PC-3 (cell line): ENCODE measurements around the gene FCF1. TPM values are rescaled to one million over a fixed set of nuclear protein-coding genes. Genes with fewer than 3 reads are reported as not detected.

Source experiments
- ATAC-seq: fragments of 200-7000 bp; cut with Tn5 transposase; 2 replicates; pipeline ENCODE4 v1.9.1; 2020; ENCODE audit warnings: mild to moderate bottlenecking, moderate library complexity
- BruUV-seq: library from RNA; stranded (reverse); fragments of 400-500 nt; replicated peaks from 2 replicates; lab custom pipeline; 2021; lab: Mats Ljungman, UMichigan
- CTCF ChIA-PET: fragments of 300-600 bp; sonication (Branson Sonifier 250); formaldehyde crosslinking; loops from one replicate; lab custom pipeline; 2022; ENCODE audit warnings: antibody characterized with exemption; lab: Charles Lee
- POLR2A ChIA-PET: fragments of 300-600 bp; sonication (Branson Sonifier 250); formaldehyde crosslinking; loops from one replicate; lab custom pipeline; 2022; ENCODE audit warnings: antibody characterized with exemption; ENCODE audit not compliant: unreplicated experiment; lab: Charles Lee
- DNase-seq: peaks from one replicate; pipeline ENCODE4 v3.0.0-alpha.2; 2015
- H2AFZ ChIP-seq: fragments of 300-600 bp; sonication (generic); 2 replicates; pipeline ENCODE4 v1.6.0; 2016; ENCODE audit warnings: antibody characterized with exemption, low read length
- H3F3A ChIP-seq: fragments of 300-600 bp; sonication (generic); one replicate; pipeline ENCODE4 v1.6.0; 2017; ENCODE audit warnings: antibody characterized with exemption, low read length, control low read depth, mild to moderate bottlenecking; ENCODE audit not compliant: unreplicated experiment
- H3K27ac ChIP-seq: fragments of 300-600 bp; sonication (generic); 2 replicates; pipeline ENCODE4 v1.5.1; 2016; ENCODE audit warnings: mild to moderate bottlenecking, low read length
- H3K27me3 ChIP-seq: fragments of 300-600 bp; sonication (generic); 2 replicates; pipeline ENCODE4 v1.6.1; 2016; ENCODE audit warnings: low read length, mixed read lengths
- H3K36me3 ChIP-seq: fragments of 300-600 bp; sonication (generic); 2 replicates; pipeline ENCODE4 v1.6.1; 2016; ENCODE audit warnings: low read depth, mixed run types, low read length, mixed read lengths
- H3K4me1 ChIP-seq: fragments of 300-600 bp; sonication (generic); 2 replicates; pipeline ENCODE4 v1.5.1; 2016; ENCODE audit warnings: low read length; ENCODE audit not compliant: insufficient read depth
- H3K4me2 ChIP-seq: fragments of 300-600 bp; sonication (generic); 2 replicates; pipeline ENCODE4 v1.6.0; 2016; ENCODE audit warnings: low read length
- H3K4me3 ChIP-seq: fragments of 300-600 bp; sonication (generic); 2 replicates; pipeline ENCODE4 v1.5.1; 2016; ENCODE audit warnings: mild to moderate bottlenecking, low read length, mixed read lengths
- H3K79me2 ChIP-seq: fragments of 300-600 bp; sonication (generic); 2 replicates; pipeline ENCODE4 v1.6.1; 2017; ENCODE audit warnings: low read length, mixed read lengths
- H3K9ac ChIP-seq: fragments of 300-600 bp; sonication (generic); 2 replicates; pipeline ENCODE4 v1.6.0; 2016; ENCODE audit warnings: mild to moderate bottlenecking, low read length
- H3K9me2 ChIP-seq: fragments of 300-600 bp; sonication (generic); replicated peaks from 2 replicates; pipeline ENCODE4 v1.6.1; 2016; ENCODE audit warnings: mixed run types, low read length, mixed read lengths
- H3K9me3 ChIP-seq: fragments of 300-600 bp; sonication (generic); 2 replicates; pipeline ENCODE4 v1.6.1; 2016; ENCODE audit warnings: low read length, mixed read lengths
- H4K20me1 ChIP-seq: fragments of 300-600 bp; sonication (generic); 2 replicates; pipeline ENCODE4 v1.6.1; 2016; ENCODE audit warnings: low read length, mixed read lengths
- EZH2 ChIP-seq: fragments of 300-600 bp; sonication (generic); IDR thresholded peaks from one replicate; pipeline ENCODE4 v1.6.1; 2017; ENCODE audit warnings: antibody characterized with exemption, mild to moderate bottlenecking, low read length; ENCODE audit not compliant: unreplicated experiment
- EZH2phosphoT487 ChIP-seq: fragments of 300-600 bp; sonication (generic); IDR thresholded peaks from 2 replicates; pipeline ENCODE4 v1.6.1; 2018; ENCODE audit warnings: mild to moderate bottlenecking, antibody characterized with exemption, low read length, borderline replicate concordance
- intact Hi-C: fragments of 100-400 bp; cut with micrococcal nuclease; formaldehyde crosslinking; loops from 2 replicates; pipeline ENCODE4 v1.9.0; 2023
- total RNA-seq: library from RNA; depleted of rRNA; stranded (reverse); fragments of >200 nt; gene quantifications from 2 replicates; pipeline ENCODE4 v1.2.3, GENCODE V29; 2014
- TF ChIP-seq, protein P1 (sequence below): fragments of 300-600 bp; sonication (generic); conservative IDR thresholded peaks from 2 replicates; pipeline ENCODE4 v1.5.1; 2017; ENCODE audit warnings: antibody characterized with exemption, low read depth, mild to moderate bottlenecking, low read length

Gene FCF1
- total RNA-seq, 1 experiment from 2014 or later = 33.1 TPM

DNA sequence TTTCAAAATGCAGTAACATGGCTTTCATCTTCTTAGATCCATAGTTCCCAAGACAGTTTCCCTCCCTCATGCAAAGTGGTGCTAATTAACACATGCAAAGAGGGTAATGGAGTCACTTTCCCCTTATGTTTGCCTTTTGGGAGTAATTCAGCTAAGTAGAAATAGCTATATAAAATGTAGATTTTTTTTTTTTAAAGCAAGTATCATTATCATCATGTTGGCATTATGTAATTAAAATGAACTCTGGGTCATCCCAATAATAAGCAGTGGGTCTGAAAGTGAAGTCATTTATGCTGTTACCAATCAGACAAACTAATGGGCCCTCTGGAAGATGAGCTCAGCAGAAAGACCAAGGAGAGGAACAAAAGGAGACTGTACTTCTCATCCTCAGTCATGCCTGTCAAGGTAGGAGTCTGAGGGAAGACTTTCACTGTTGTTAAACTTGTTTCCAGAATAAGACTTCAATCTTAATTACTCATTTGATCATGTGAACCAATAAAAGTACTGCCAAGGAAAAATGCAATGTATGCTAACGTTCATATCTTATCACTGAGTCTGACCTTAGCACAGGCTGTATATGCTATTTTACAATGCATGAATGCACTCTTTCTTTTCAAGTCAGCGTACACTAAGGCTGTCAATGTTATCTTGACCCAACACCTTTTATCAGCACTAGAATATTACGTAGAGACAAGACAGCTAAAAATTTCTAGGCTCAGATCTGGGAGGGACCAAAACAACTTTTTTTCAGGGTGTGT, 26.8 kb upstream of the FCF1 start:
- peaks cover 40% of the 10 kb centered on the region for H3K36me3 ChIP-seq
- H3K4me3 ChIP-seq = no peak overlapping the region
- no peaks in the 10 kb centered on the region for H3F3A ChIP-seq
- POLR2A ChIA-PET = interaction anchor here (0.5 kb wide), 2 partner anchors 39 to 71 kb away, joined by 3 read pairs; no protein-coding TSS in a partner anchor
- no peak overlapping the region for H3K4me2 ChIP-seq
- no peaks in the 10 kb centered on the region for H3K27me3 ChIP-seq
- TF ChIP-seq EZH2 (no peak), EZH2phosphoT487 (no peak)
- TF ChIP-seq, protein P1, sequence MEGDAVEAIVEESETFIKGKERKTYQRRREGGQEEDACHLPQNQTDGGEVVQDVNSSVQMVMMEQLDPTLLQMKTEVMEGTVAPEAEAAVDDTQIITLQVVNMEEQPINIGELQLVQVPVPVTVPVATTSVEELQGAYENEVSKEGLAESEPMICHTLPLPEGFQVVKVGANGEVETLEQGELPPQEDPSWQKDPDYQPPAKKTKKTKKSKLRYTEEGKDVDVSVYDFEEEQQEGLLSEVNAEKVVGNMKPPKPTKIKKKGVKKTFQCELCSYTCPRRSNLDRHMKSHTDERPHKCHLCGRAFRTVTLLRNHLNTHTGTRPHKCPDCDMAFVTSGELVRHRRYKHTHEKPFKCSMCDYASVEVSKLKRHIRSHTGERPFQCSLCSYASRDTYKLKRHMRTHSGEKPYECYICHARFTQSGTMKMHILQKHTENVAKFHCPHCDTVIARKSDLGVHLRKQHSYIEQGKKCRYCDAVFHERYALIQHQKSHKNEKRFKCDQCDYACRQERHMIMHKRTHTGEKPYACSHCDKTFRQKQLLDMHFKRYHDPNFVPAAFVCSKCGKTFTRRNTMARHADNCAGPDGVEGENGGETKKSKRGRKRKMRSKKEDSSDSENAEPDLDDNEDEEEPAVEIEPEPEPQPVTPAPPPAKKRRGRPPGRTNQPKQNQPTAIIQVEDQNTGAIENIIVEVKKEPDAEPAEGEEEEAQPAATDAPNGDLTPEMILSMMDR = no peak
- H4K20me1 ChIP-seq = no peaks in the 10 kb centered on the region
- no peak overlapping the region for H3K27ac ChIP-seq
- no peaks in the 10 kb centered on the region for H3K79me2 ChIP-seq
- no peak for DNase-seq
- intact Hi-C loops = no loop called here
- no peaks in the 10 kb centered on the region for H3K9me3 ChIP-seq
- H2AFZ ChIP-seq = no peak overlapping the region
- ATAC-seq = no peak
- CTCF ChIA-PET = no interaction called here
- H3K9me2 ChIP-seq = no peaks in the 10 kb centered on the region
- no peak overlapping the region for H3K9ac ChIP-seq
- BruUV-seq = no TSS peak
- no peaks in the 10 kb centered on the region for H3K4me1 ChIP-seq

DNA sequence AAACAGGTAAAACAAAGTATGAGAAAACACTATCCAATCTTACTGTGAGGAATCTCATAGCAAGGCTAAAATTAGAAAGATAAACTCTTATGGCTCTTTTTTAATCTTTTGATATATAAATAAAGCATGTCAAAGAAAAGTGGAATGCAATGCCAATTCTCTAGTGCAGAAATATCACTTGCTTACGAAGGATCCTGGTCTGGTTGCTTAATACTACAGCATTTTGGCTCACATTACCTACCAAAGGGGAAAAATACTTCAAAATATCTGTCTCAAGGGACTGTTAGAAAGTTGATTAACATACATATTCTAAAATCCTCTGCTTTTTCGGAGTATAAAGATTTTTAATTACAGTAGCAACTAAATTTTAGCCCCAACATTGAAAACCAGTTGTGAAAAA, 21.5 kb upstream of the FCF1 start:
- no peak for ATAC-seq
- Histone ChIP-seq H3F3A (no peaks in the 10 kb centered on the region), H3K4me3 (no peak overlapping the region), H3K27ac (no peak overlapping the region), H3K9ac (no peak overlapping the region), H2AFZ (no peak overlapping the region), H3K27me3 (no peaks in the 10 kb centered on the region), H3K36me3 (peaks cover 22% of the 10 kb centered on the region), H3K4me1 (no peaks in the 10 kb centered on the region), H3K9me3 (no peaks in the 10 kb centered on the region), H4K20me1 (no peaks in the 10 kb centered on the region), H3K79me2 (peaks cover 34% of the 10 kb centered on the region), H3K9me2 (no peaks in the 10 kb centered on the region), H3K4me2 (no peak overlapping the region)
- no peak for DNase-seq
- intact Hi-C loops = no loop called here
- no peak for TF ChIP-seq EZH2phosphoT487
- TF ChIP-seq, protein P1 = no peak
- TF ChIP-seq EZH2 = no peak
- no TSS peak for BruUV-seq
- ChIA-PET POLR2A (no interaction called here), CTCF (no interaction called here)

DNA sequence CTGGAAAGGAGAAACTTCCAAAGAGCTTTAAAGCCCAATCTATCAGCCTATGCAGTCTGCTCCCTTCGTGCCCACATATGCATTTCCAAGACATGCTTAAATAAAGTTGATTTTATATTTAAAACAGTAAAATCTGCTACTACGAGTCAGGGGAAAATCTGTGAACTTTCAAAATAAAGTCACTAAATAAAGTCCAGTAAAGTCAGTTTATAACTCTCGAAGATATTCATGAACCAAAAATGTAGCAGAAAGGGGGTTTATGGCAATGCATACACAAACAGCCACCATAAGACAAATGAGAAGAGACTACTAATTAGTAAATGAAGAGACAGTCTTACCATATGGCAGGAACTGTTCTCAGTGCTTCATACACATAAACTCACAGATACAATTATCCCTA, 19.8 kb upstream of the FCF1 start:
- Histone ChIP-seq H3K9ac (no peak overlapping the region), H3F3A (no peaks in the 10 kb centered on the region), H4K20me1 (no peaks in the 10 kb centered on the region), H3K4me3 (no peak overlapping the region), H3K9me2 (no peaks in the 10 kb centered on the region), H3K36me3 (peaks cover 31% of the 10 kb centered on the region), H2AFZ (no peak overlapping the region), H3K27me3 (no peaks in the 10 kb centered on the region), H3K4me2 (no peak overlapping the region), H3K27ac (no peak overlapping the region), H3K9me3 (no peaks in the 10 kb centered on the region), H3K79me2 (peaks cover 49% of the 10 kb centered on the region), H3K4me1 (no peaks in the 10 kb centered on the region)
- intact Hi-C loops = no loop called here
- ATAC-seq (no peak), DNase-seq (no peak)
- TF ChIP-seq EZH2 (no peak), EZH2phosphoT487 (no peak)
- TF ChIP-seq, protein P1 = no peak
- BruUV-seq = no TSS peak
- ChIA-PET POLR2A (no interaction called here), CTCF (no interaction called here)
